Endothelial cell (in vitro differentiated cells): ENCODE results near the gene CREB3L4. TPM values are rescaled to one million over a fixed set of nuclear protein-coding genes. Genes with fewer than 3 reads are reported as not detected.
A peak's percentile ranks its signal among the peaks of the same experiment; 100 is the strongest.

Experiments used
- DNase-seq: peaks from one replicate; pipeline ENCODE4 v3.0.0; 2021; ENCODE audit warnings: low spot score
- H3K27ac Mint-ChIP-seq: one replicate; pipeline ENCODE4 v1.8.0; 2021; ENCODE audit warnings: mixed read lengths, inconsistent platforms; ENCODE audit not compliant: unreplicated experiment
- H3K27me3 Mint-ChIP-seq: one replicate; pipeline ENCODE4 v1.8.0; 2021; ENCODE audit warnings: mild to moderate bottlenecking, moderate library complexity, mixed read lengths, inconsistent platforms; ENCODE audit not compliant: unreplicated experiment
- H3K36me3 Mint-ChIP-seq: one replicate; pipeline ENCODE4 v1.8.0; 2021; ENCODE audit warnings: mild to moderate bottlenecking, low read depth, mixed read lengths, inconsistent platforms; ENCODE audit not compliant: unreplicated experiment
- H3K4me1 Mint-ChIP-seq: one replicate; pipeline ENCODE4 v1.8.0; 2021; ENCODE audit warnings: mild to moderate bottlenecking, mixed read lengths, inconsistent platforms; ENCODE audit not compliant: unreplicated experiment
- H3K4me3 Mint-ChIP-seq: one replicate; pipeline ENCODE4 v1.8.0; 2021; ENCODE audit warnings: mild to moderate bottlenecking, mixed read lengths, inconsistent platforms; ENCODE audit not compliant: unreplicated experiment
- H3K9me3 Mint-ChIP-seq: one replicate; pipeline ENCODE4 v1.8.0; 2021; ENCODE audit warnings: mixed read lengths, inconsistent platforms; ENCODE audit not compliant: unreplicated experiment
- CTCF ChIP-seq: fragments of 200-600 bp; sonication (generic); IDR thresholded peaks from one replicate; pipeline ENCODE4 v1.5.0; 2021; ENCODE audit warnings: antibody characterized with exemption; ENCODE audit not compliant: unreplicated experiment
- total RNA-seq: library from RNA; stranded (reverse); fragmentation: NEBNext Ultra II Directional; extraction: Animal tissue kit (Norgen Biotek cat#: 25700); gene quantifications from one replicate; pipeline ENCODE4 v1.2.1, GENCODE V29; 2021; ENCODE audit not compliant: unreplicated experiment

CREB3L4 gene
- total RNA-seq, 1 donor from 2014 or later: 13.2 TPM

- Mint-ChIP-seq H3K4me3 (no peak overlapping the region), H3K36me3 (peaks cover 37% of the 10 kb centered on the region), H3K4me1 (peaks cover 8% of the 10 kb centered on the region), H3K27ac (no peak overlapping the region), H3K27me3 (peaks cover 3% of the 10 kb centered on the region), H3K9me3 (no peaks in the 10 kb centered on the region)
- TF ChIP-seq CTCF: no peak
- no peak for DNase-seq
Observed at GRCh38 chr1:153933430-153933829, 34.3 kb upstream of the CREB3L4 start.

- no peak for TF ChIP-seq CTCF
- H3K4me1 Mint-ChIP-seq: peaks cover 3% of the 10 kb centered on the region
- H3K27me3 Mint-ChIP-seq: peaks cover 3% of the 10 kb centered on the region
- no peaks in the 10 kb centered on the region for H3K9me3 Mint-ChIP-seq
- DNase-seq: no peak
- no peak overlapping the region for H3K4me3 Mint-ChIP-seq
- H3K36me3 Mint-ChIP-seq: peaks cover 38% of the 10 kb centered on the region
- no peak overlapping the region for H3K27ac Mint-ChIP-seq
Observed at GRCh38 chr1:153933955-153934354, 33.7 kb upstream of the CREB3L4 start.

DNA sequence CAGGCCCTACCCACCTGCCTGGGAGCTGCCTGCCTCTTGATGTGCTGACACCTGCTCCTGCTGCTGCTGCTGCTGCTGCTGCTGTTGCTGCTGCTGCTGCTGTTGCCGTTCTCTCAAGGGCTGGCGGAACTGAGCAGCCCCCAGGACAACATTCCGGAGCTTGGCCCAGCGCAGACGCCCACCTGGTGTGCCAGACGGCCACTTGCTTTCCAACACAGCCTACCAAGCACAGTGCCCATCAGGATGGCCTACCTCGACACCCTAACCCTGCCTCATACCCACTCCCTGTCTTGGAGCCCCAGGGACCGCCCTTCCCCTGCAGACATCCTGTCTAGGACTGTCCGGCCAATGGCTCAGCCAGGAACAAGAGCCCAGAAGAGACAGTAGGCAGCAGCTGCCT is 33.0 kb upstream of the CREB3L4 start:
- no peak for TF ChIP-seq CTCF
- H3K27me3 Mint-ChIP-seq: peaks cover 3% of the 10 kb centered on the region

GRCh38 chr1:153936011-153936802 is 31.5 kb upstream of the CREB3L4 start:
- no peak overlapping the region for H3K27ac Mint-ChIP-seq
- no peak for DNase-seq
- no peak overlapping the region for H3K4me3 Mint-ChIP-seq
- no peak for TF ChIP-seq CTCF
- H3K36me3 Mint-ChIP-seq: peaks cover 44% of the 10 kb centered on the region
- no peaks in the 10 kb centered on the region for H3K9me3 Mint-ChIP-seq
- peaks cover 6% of the 10 kb centered on the region for H3K27me3 Mint-ChIP-seq
- H3K4me1 Mint-ChIP-seq: no peaks in the 10 kb centered on the region

More for the DNA sequence above, 33.0 kb upstream of the CREB3L4 start:
- no peak for DNase-seq
- Mint-ChIP-seq H3K4me1 (no peaks in the 10 kb centered on the region), H3K36me3 (peaks cover 36% of the 10 kb centered on the region), H3K4me3 (no peak overlapping the region), H3K27ac (peak overlapping the region; percentile 17), H3K9me3 (no peaks in the 10 kb centered on the region)

GRCh38 chr1:153937331-153937730 is 30.4 kb upstream of the CREB3L4 start:
- no peak for DNase-seq
- Mint-ChIP-seq H3K27ac (no peak overlapping the region), H3K36me3 (peaks cover 44% of the 10 kb centered on the region), H3K9me3 (no peaks in the 10 kb centered on the region), H3K27me3 (peaks cover 6% of the 10 kb centered on the region), H3K4me3 (peak overlapping the region; percentile 37), H3K4me1 (no peaks in the 10 kb centered on the region)
- no peak for TF ChIP-seq CTCF
